GM12865 (cell line): ENCODE data around the gene VEGFC.

Experiments
- DNase-seq: peaks from one replicate; pipeline ENCODE4 v3.0.0; 2010; ENCODE audit warnings: low read depth
- H3K4me3 ChIP-seq: 2 replicates; pipeline ENCODE4 v1.5.1; 2011; ENCODE audit warnings: mild to moderate bottlenecking, low read depth, low read length, control low read depth
- TF ChIP-seq, protein P1 (sequence below): IDR thresholded peaks from 2 replicates; pipeline ENCODE4 v1.5.1; 2011; ENCODE audit warnings: low read length, control low read depth, low read depth, inconsistent platforms; ENCODE audit not compliant: insufficient read depth; ENCODE audit errors: missing control alignments

The VEGFC gene

DNA sequence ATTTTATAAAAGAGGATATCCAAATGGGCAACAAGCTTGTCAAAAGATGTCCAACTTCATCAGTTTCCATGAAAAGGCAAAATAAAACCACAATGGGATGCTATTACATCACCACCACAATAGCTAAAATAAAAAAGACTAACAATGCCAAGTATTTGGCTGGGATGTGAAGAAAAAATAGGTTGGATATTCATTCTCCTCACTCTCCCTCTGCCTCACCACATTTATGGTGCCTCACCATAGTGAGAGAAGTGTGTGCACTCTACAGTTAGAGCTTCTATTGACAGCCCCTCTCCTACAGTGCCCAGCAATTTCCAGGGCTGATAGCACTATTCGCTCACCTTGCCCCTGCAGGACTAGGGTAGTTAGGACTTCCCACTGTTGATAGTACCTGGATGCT is 25.5 kb downstream of the VEGFC start:
- TF ChIP-seq, protein P1, sequence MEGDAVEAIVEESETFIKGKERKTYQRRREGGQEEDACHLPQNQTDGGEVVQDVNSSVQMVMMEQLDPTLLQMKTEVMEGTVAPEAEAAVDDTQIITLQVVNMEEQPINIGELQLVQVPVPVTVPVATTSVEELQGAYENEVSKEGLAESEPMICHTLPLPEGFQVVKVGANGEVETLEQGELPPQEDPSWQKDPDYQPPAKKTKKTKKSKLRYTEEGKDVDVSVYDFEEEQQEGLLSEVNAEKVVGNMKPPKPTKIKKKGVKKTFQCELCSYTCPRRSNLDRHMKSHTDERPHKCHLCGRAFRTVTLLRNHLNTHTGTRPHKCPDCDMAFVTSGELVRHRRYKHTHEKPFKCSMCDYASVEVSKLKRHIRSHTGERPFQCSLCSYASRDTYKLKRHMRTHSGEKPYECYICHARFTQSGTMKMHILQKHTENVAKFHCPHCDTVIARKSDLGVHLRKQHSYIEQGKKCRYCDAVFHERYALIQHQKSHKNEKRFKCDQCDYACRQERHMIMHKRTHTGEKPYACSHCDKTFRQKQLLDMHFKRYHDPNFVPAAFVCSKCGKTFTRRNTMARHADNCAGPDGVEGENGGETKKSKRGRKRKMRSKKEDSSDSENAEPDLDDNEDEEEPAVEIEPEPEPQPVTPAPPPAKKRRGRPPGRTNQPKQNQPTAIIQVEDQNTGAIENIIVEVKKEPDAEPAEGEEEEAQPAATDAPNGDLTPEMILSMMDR: no peak
- no peak overlapping the region for H3K4me3 ChIP-seq
- DNase-seq: no peak

- no peak for DNase-seq
- TF ChIP-seq, protein P1: no peak
- H3K4me3 ChIP-seq: no peak overlapping the region
Measured at GRCh38 chr4:176762661-176763308, 29.9 kb downstream of the VEGFC start.

- no peak overlapping the region for H3K4me3 ChIP-seq
- no peak for DNase-seq
- TF ChIP-seq, protein P1: no peak
Measured at GRCh38 chr4:176761872-176762271, 30.9 kb downstream of the VEGFC start.

GRCh38 chr4:176760471-176760870 is 32.3 kb downstream of the VEGFC start:
- TF ChIP-seq, protein P1: no peak
- DNase-seq: no peak
- no peak overlapping the region for H3K4me3 ChIP-seq

DNA sequence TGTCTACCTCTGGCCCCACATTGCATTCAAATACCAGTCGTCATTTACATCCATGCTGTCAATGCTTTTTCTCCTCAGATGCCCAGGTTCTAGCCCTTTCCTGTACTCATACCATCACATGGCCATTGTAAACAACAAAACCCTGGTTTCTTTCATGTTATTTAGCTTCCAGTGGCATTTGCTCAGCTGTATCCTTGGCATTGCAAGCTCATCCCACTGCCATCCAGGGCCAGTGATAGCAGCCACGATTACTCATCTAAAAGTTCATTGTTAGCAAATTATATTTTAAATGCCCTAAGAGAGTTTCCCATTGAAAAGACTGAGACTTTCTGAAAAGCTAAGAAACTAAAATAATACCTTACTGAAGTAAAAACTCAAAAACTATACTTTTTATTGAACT is 34.0 kb downstream of the VEGFC start:
- TF ChIP-seq, protein P1: no peak
- H3K4me3 ChIP-seq: no peak overlapping the region
- no peak for DNase-seq

GRCh38 chr4:176758323-176758722 is 34.4 kb downstream of the VEGFC start:
- no peak overlapping the region for H3K4me3 ChIP-seq
- TF ChIP-seq, protein P1: no peak
- DNase-seq: no peak

DNA sequence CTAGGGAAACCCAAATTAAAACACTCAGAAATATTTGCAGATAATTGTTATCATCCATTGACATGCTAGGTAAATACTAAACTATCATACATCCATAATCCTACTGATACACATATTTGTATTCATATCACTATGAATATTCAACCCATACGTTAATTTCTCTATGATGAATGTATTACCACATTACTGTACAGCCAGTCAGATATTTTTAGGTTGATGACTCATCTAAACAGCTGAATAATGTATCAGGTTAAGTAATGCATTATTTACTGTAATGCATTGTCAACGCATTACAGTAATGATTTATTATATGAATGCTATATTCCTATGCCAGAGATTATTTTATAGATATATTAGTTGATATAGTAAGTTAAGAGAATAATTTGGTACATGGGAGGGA is 37.1 kb downstream of the VEGFC start:
- TF ChIP-seq, protein P1: no peak
- DNase-seq: no peak
- H3K4me3 ChIP-seq: no peak overlapping the region
